K562 (cell line): ENCODE results near the gene ENO2. TPM values are rescaled to one million over a fixed set of nuclear protein-coding genes. Genes with fewer than 3 reads are reported as not detected.

Experiments
- ATAC-seq: fragments of 200-7000 bp; cut with Tn5 transposase; 3 replicates; pipeline ENCODE4 v1.9.1; 2020; ENCODE audit warnings: moderate library complexity
- BruUV-seq: library from RNA; stranded (reverse); fragments of 400-500 nt; replicated peaks from 2 replicates; lab custom pipeline; 2021; lab: Mats Ljungman, UMichigan
- CTCF ChIA-PET: fragments of 300-600 bp; formaldehyde crosslinking; extraction: SDS; loops from one replicate; lab custom pipeline; 2021; ENCODE audit warnings: low intra/inter-chr PET ratio; lab: Yijun Ruan, JAX
- POLR2A ChIA-PET: fragments of 300-600, 350-650 bp; sonication (Branson Sonifier 250); formaldehyde crosslinking; extraction: SDS; loops from one replicate; lab custom pipeline; 2021; ENCODE audit warnings: antibody characterized with exemption, inconsistent platforms; lab: Yijun Ruan, JAX
- DNase-seq, 4 experiments: peaks; one replicate each; pipeline versions ENCODE4 v3.0.0 to v3.0.0-alpha.2; 2011 to 2018; ENCODE audit warnings: low spot score in 3 of 4, mixed read lengths in 3 of 4; ENCODE audit errors: extremely low read depth in 1 of 4
- FAIRE-seq: peaks from 2 replicates; lab custom pipeline; 2011; peaks lifted over from hg19 to GRCh38; lab: Jason Lieb, UNC
- H2AFZ ChIP-seq: 2 replicates; pipeline ENCODE4 v1.6.0; 2011; ENCODE audit warnings: low read depth, low read length, control low read depth, inconsistent platforms
- H3K27ac ChIP-seq: fragments of 200-600 bp; 3 replicates; pipeline ENCODE4 v1.8.0; 2011; ENCODE audit warnings: low read depth, mild to moderate bottlenecking, control low read depth, inconsistent platforms, low read length, moderate library complexity, mixed read lengths; ENCODE audit errors: extremely low read depth
- H3K27me3 ChIP-seq, 2 experiments: fragments of 300-600 bp in 1 of 2; 2 replicates in 1 of 2; 3 replicates in 1 of 2; pipeline versions ENCODE4 v1.6.0 to v1.8.0; 2011; ENCODE audit warnings: inconsistent platforms in 2 of 2, low read length in 2 of 2, mild to moderate bottlenecking in 1 of 2, mixed read lengths in 1 of 2, moderate library complexity in 1 of 2; ENCODE audit not compliant: control insufficient read depth in 2 of 2, insufficient read depth in 2 of 2
- H3K36me3 ChIP-seq: fragments of 300-600 bp; 3 replicates; pipeline ENCODE4 v1.8.0; 2011; ENCODE audit warnings: mild to moderate bottlenecking, low read length, inconsistent platforms; ENCODE audit not compliant: control insufficient read depth, insufficient read depth
- H3K4me1 ChIP-seq, 2 experiments: fragments of 200-600 bp in 1 of 2; replicated peaks in 1 of 2; 2 replicates in 1 of 2; 3 replicates in 1 of 2; pipeline versions ENCODE4 v1.5.1 to v1.8.0; 2011; ENCODE audit warnings: inconsistent platforms in 2 of 2, low read length in 2 of 2, mild to moderate bottlenecking in 1 of 2, mixed read lengths in 1 of 2, moderate library complexity in 1 of 2; ENCODE audit not compliant: control insufficient read depth in 2 of 2, insufficient read depth in 2 of 2
- H3K4me2 ChIP-seq: 2 replicates; pipeline ENCODE4 v1.6.1; 2011; ENCODE audit warnings: low read length, control low read depth, inconsistent platforms, mixed read lengths; ENCODE audit not compliant: insufficient read depth
- H3K4me3 ChIP-seq: fragments of 200-600 bp; sonication (generic), shearing (Covaris generic); 2 replicates; pipeline ENCODE4 v1.5.1; 2016; ENCODE audit warnings: control low read depth, inconsistent platforms
- H3K79me2 ChIP-seq: fragments of 200-600 bp; 3 replicates; pipeline ENCODE4 v1.8.0; 2011; ENCODE audit warnings: low read length, inconsistent platforms; ENCODE audit not compliant: control insufficient read depth, insufficient read depth
- H3K9ac ChIP-seq, 2 experiments: 2 replicates each; pipeline versions ENCODE4 v1.6.0 to v1.6.1; 2011; ENCODE audit warnings: low read depth in 2 of 2, low read length in 2 of 2, control low read depth in 1 of 2, inconsistent platforms in 1 of 2, mild to moderate bottlenecking in 1 of 2, mixed read lengths in 1 of 2; ENCODE audit not compliant: insufficient read depth in 1 of 2
- H3K9me1 ChIP-seq: one replicate; pipeline ENCODE4 v1.6.0; 2011; ENCODE audit warnings: inconsistent platforms, mild to moderate bottlenecking, low read length, moderate library complexity; ENCODE audit not compliant: control insufficient read depth, insufficient read depth
- H3K9me3 ChIP-seq: replicated peaks from 2 replicates; pipeline ENCODE4 v1.5.1; 2011; ENCODE audit warnings: low read depth, low read length, inconsistent platforms; ENCODE audit not compliant: control insufficient read depth, insufficient read depth
- H4K20me1 ChIP-seq: replicated peaks from 2 replicates; pipeline ENCODE4 v1.6.1; 2011; ENCODE audit warnings: low read length, inconsistent platforms, mixed read lengths; ENCODE audit not compliant: control insufficient read depth, insufficient read depth
- NCOA2 ChIP-seq, 2 experiments: fragments of 450-650 bp; IDR thresholded peaks; 2 replicates each; pipeline ENCODE4 v1.6.1; 2018; ENCODE audit warnings: mild to moderate bottlenecking in 2 of 2, moderate library complexity in 1 of 2; ENCODE audit not compliant: partially characterized antibody in 2 of 2
- WGBS: fragments of 100-300 bp; shearing (Covaris generic); methylation state at CpG from one replicate; pipeline ENCODE4 v1.1.6; 2016; ENCODE audit warnings: low coverage, mixed read lengths; ENCODE audit not compliant: insufficient coverage; ENCODE audit errors: missing lambda C conversion rate; 5-methylcytosine and 5-hydroxymethylcytosine counted together
- in situ Hi-C: fragments of 300-500 bp; cut with MboI; formaldehyde crosslinking; loops from 4 replicates; pipeline ENCODE4 v1.15.0; 2018; ENCODE audit warnings: inconsistent platforms, mixed read lengths
- intact Hi-C: fragments of 100-400 bp; cut with micrococcal nuclease; formaldehyde crosslinking; loops from 2 replicates; pipeline ENCODE4 v1.14.2; 2022
- polyA plus RNA-seq, 8 experiments: library from polyadenylated mRNA; depleted of rRNA in 4 of 8; stranded (reverse) in 5 of 8; unstranded in 3 of 8; fragments of >200 nt; fragmentation: Nextera tagmentation in 2 of 8; fragmentation: Illumina TruSeq in 1 of 8; extraction: Ambion mirVana in 2 of 8; extraction: Trizol in 1 of 8; gene quantifications; 2 replicates each; pipeline versions ENCODE4 v1.2.1 to v1.2.3, GENCODE V29; 2011 to 2014; ENCODE audit warnings: inconsistent platforms in 1 of 8, missing spikeins in 1 of 8
- total RNA-seq, 7 experiments: library from RNA; depleted of rRNA in 6 of 7; stranded (reverse); fragments of >200 nt in 6 of 7; fragmentation: Illumina TruSeq in 2 of 7; extraction: Trizol in 2 of 7; gene quantifications; 2 replicates each; pipeline versions ENCODE4 v1.2.1 to v1.2.3, GENCODE V29; 2011 to 2021; ENCODE audit warnings: low replicate concordance in 1 of 7
- TF ChIP-seq, protein P1 (sequence below): fragments of 200-800 bp; sonication (Bioruptor generic); IDR thresholded peaks from 2 replicates; pipeline ENCODE4 v1.6.1; 2016; ENCODE audit warnings: missing genetic modification characterization, missing compliant biosample characterization
- TF ChIP-seq, protein P2 (sequence below): fragments of 250-450 bp; sonication (Bioruptor Pico); IDR thresholded peaks from 2 replicates; pipeline ENCODE4 v1.5.0; 2021; ENCODE audit warnings: mild to moderate bottlenecking, borderline replicate concordance
- TF ChIP-seq, protein P3 (sequence below): fragments of 450-650 bp; IDR thresholded peaks from 2 replicates; pipeline ENCODE4 v1.7.0; 2016; ENCODE audit warnings: borderline replicate concordance
- TF ChIP-seq, protein P4 (sequence below): fragments of 250-450 bp; sonication (Bioruptor Pico); IDR thresholded peaks from 2 replicates; pipeline ENCODE4 v1.5.0; 2021

The ENO2 gene
- total and polyA plus RNA-seq, 9 of the 15 experiments (the other 6 are each of a cell fraction or from before 2014, with no cell fraction given): 10.9 to 43.3 (median 21.0) TPM

GRCh38 chr12:6925239-6925539, 10.8 kb downstream of the ENO2 start:
- Histone ChIP-seq H3K79me2 (peaks cover 25% of the 10 kb centered on the region), H3K4me3 (no peak overlapping the region), H3K36me3 (peaks cover 9% of the 10 kb centered on the region; the same call in 1 of the 3 replicates), H3K4me2 (peak overlapping the region; percentile 69; the same call in 1 of the 2 replicates), H3K9me1 (peaks cover 4% of the 10 kb centered on the region), H3K9ac (peak overlapping the region in 1 of 2 experiments; percentile 68; a peak in 2 of 4 replicates), H3K4me1 (peaks cover 30 to 36% of the 10 kb centered on the region in 2 experiments; a peak in 4 of 5 replicates), H3K27me3 (no peaks in the 10 kb centered on the region), H4K20me1 (no peaks in the 10 kb centered on the region), H2AFZ (no peak overlapping the region), H3K27ac (peak overlapping the region; percentile 39; the same call in 1 of the 3 replicates), H3K9me3 (no peaks in the 10 kb centered on the region)
- CTCF ChIA-PET: interaction anchor here (0.9 kb wide), 1 partner anchor 264 kb away, joined by 3 read pairs; the partner anchor contains the start of gene PEX5
- BruUV-seq: no TSS peak
- in situ Hi-C loops (no loop called here), intact Hi-C loops (loop anchor here (2.0 to 5.0 kb wide), 2 partner anchors 20 to 117 kb away; partner anchors contain the start of gene C12orf57)
- POLR2A ChIA-PET: interaction anchor here (0.6 to 4.0 kb wide), 16 partner anchors 10 to 258 kb away, joined by 3 to 29 read pairs (median 4); partner anchors contain the start of genes C12orf57, RNU7-1 and SPSB2
- ATAC-seq: no peak
- TF ChIP-seq, protein P1, sequence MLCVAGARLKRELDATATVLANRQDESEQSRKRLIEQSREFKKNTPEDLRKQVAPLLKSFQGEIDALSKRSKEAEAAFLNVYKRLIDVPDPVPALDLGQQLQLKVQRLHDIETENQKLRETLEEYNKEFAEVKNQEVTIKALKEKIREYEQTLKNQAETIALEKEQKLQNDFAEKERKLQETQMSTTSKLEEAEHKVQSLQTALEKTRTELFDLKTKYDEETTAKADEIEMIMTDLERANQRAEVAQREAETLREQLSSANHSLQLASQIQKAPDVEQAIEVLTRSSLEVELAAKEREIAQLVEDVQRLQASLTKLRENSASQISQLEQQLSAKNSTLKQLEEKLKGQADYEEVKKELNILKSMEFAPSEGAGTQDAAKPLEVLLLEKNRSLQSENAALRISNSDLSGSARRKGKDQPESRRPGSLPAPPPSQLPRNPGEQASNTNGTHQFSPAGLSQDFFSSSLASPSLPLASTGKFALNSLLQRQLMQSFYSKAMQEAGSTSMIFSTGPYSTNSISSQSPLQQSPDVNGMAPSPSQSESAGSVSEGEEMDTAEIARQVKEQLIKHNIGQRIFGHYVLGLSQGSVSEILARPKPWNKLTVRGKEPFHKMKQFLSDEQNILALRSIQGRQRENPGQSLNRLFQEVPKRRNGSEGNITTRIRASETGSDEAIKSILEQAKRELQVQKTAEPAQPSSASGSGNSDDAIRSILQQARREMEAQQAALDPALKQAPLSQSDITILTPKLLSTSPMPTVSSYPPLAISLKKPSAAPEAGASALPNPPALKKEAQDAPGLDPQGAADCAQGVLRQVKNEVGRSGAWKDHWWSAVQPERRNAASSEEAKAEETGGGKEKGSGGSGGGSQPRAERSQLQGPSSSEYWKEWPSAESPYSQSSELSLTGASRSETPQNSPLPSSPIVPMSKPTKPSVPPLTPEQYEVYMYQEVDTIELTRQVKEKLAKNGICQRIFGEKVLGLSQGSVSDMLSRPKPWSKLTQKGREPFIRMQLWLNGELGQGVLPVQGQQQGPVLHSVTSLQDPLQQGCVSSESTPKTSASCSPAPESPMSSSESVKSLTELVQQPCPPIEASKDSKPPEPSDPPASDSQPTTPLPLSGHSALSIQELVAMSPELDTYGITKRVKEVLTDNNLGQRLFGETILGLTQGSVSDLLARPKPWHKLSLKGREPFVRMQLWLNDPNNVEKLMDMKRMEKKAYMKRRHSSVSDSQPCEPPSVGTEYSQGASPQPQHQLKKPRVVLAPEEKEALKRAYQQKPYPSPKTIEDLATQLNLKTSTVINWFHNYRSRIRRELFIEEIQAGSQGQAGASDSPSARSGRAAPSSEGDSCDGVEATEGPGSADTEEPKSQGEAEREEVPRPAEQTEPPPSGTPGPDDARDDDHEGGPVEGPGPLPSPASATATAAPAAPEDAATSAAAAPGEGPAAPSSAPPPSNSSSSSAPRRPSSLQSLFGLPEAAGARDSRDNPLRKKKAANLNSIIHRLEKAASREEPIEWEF (CRISPR knock-in tag): no peak
- TF ChIP-seq, protein P2, sequence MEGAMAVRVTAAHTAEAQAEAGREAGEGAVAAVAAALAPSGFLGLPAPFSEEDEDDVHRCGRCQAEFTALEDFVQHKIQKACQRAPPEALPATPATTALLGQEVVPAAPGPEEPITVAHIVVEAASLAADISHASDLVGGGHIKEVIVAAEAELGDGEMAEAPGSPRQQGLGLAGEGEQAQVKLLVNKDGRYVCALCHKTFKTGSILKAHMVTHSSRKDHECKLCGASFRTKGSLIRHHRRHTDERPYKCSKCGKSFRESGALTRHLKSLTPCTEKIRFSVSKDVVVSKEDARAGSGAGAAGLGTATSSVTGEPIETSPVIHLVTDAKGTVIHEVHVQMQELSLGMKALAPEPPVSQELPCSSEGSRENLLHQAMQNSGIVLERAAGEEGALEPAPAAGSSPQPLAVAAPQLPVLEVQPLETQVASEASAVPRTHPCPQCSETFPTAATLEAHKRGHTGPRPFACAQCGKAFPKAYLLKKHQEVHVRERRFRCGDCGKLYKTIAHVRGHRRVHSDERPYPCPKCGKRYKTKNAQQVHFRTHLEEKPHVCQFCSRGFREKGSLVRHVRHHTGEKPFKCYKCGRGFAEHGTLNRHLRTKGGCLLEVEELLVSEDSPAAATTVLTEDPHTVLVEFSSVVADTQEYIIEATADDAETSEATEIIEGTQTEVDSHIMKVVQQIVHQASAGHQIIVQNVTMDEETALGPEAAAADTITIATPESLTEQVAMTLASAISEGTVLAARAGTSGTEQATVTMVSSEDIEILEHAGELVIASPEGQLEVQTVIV: no peak
- TF ChIP-seq, protein P3, sequence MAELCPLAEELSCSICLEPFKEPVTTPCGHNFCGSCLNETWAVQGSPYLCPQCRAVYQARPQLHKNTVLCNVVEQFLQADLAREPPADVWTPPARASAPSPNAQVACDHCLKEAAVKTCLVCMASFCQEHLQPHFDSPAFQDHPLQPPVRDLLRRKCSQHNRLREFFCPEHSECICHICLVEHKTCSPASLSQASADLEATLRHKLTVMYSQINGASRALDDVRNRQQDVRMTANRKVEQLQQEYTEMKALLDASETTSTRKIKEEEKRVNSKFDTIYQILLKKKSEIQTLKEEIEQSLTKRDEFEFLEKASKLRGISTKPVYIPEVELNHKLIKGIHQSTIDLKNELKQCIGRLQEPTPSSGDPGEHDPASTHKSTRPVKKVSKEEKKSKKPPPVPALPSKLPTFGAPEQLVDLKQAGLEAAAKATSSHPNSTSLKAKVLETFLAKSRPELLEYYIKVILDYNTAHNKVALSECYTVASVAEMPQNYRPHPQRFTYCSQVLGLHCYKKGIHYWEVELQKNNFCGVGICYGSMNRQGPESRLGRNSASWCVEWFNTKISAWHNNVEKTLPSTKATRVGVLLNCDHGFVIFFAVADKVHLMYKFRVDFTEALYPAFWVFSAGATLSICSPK: no peak
- TF ChIP-seq, protein P4, sequence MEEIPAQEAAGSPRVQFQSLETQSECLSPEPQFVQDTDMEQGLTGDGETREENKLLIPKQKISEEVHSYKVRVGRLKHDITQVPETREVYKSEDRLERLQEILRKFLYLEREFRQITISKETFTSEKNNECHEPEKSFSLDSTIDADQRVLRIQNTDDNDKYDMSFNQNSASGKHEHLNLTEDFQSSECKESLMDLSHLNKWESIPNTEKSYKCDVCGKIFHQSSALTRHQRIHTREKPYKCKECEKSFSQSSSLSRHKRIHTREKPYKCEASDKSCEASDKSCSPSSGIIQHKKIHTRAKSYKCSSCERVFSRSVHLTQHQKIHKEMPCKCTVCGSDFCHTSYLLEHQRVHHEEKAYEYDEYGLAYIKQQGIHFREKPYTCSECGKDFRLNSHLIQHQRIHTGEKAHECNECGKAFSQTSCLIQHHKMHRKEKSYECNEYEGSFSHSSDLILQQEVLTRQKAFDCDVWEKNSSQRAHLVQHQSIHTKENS (CRISPR knock-in tag): no peak
- TF ChIP-seq NCOA2 (IDR thresholded peaks at IDR 0.05; ENCODE audit: partially characterized antibody in 2 of 2): no peak
- FAIRE-seq: no peak
- no peak for DNase-seq
- 100% methylated on average over 1 of the region's 1 CpG for WGBS
